Jurkat, Clone E6-1 (cell line): ENCODE results near the gene SMURF1.
"Not testable (repeated sequence)": the region's sequence is repeated elsewhere in the genome, so short reads cannot be mapped to it uniquely, and the experiment has no call there.

ENCODE experiments used
- DNase-seq: peaks from one replicate; pipeline ENCODE4 v3.0.0-alpha.2; 2011; ENCODE audit warnings: low read depth, low spot score
- H3K4me3 ChIP-seq: 2 replicates; pipeline ENCODE4 v1.5.1; 2011; ENCODE audit warnings: mild to moderate bottlenecking, low read length, control low read depth, moderate library complexity

The SMURF1 gene

GRCh38 chr7:99080679-99081078 is 63.2 kb downstream of the SMURF1 start:
- H3K4me3 ChIP-seq: no peak overlapping the region

DNA sequence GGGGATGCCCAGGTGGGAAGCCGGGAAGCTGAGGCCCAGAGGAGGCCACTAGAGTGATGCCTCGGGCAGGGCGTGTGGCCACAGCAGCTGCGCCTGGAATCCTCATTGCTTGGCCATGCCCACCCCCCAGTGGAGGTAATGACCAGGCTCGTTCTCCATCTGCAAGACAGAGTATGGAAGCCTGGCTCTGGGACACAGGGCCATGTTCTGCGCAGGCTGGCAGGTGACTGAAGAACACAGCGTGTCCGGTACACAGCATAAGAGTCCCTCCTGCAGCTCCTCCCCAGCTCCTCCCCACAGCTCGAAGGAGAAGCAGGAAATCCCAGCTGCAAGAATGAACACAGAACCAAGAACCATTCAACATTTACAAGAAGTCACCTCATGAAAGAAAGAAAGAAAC is 64.8 kb downstream of the SMURF1 start:
- H3K4me3 ChIP-seq: no peak overlapping the region
- no peak for DNase-seq

More at GRCh38 chr7:99080679-99081078, 63.2 kb downstream of the SMURF1 start:
- no peak for DNase-seq

GRCh38 chr7:99078416-99078815 is 65.5 kb downstream of the SMURF1 start:
- DNase-seq: no peak
- no peak overlapping the region for H3K4me3 ChIP-seq

GRCh38 chr7:99076615-99077014 is 67.3 kb downstream of the SMURF1 start:
- no peak overlapping the region for H3K4me3 ChIP-seq
- DNase-seq: peak; percentile 9

DNA sequence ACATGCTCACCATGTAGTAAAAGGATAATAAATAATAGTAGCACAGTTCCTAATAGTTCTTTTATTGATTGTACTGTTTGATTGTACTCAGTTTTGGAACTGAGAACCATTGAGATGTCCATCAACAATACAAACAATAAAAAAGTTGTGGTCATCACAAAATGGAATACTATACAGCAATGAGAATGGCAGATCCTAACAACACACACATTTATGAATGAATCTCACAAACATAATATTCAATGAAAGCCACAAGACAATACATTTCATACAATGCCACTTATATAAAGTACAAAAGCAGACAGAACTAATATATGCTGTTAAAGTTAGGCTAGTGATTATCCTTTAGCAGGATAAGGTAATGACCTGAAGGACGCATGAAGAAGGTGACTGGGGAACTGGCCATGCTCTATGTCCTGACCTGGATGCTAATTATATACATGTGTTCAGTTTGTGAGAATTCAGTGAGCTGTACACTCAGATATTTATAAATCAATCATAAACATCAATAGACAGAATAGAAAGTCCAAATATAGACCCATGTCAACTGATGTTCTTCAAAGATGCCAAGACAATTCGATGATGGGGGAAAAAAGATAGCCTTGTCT is 70.0 kb downstream of the SMURF1 start:
- H3K4me3 ChIP-seq: no peak overlapping the region
- DNase-seq: no peak

- H3K4me3 ChIP-seq: no peak overlapping the region
- DNase-seq: no peak
These were observed 71.8 kb downstream of the SMURF1 start for GRCh38 chr7:99072126-99072525.

DNA sequence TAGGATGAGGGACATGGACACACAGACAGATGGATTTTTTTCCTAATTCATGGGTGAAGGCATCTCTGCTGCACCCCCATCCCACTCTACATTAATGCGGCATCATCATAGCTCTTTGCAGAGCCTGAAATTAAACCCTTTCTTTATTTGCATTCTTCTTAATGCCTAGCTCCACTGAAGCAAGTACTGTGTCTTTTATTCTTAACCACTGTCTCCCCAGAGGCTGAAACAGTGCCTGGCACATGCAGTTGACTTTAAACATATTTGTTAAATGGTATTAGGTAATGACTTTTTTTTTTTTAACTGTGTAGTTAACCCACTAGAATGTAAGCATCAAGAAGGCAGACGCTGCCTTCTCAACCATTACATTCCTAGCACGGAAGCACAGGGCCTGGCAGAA is 73.5 kb downstream of the SMURF1 start:
- DNase-seq: no peak
- no peak overlapping the region for H3K4me3 ChIP-seq

- no peak for DNase-seq
- no peak overlapping the region for H3K4me3 ChIP-seq
These were observed 82.7 kb downstream of the SMURF1 start for GRCh38 chr7:99061001-99061776.

DNA sequence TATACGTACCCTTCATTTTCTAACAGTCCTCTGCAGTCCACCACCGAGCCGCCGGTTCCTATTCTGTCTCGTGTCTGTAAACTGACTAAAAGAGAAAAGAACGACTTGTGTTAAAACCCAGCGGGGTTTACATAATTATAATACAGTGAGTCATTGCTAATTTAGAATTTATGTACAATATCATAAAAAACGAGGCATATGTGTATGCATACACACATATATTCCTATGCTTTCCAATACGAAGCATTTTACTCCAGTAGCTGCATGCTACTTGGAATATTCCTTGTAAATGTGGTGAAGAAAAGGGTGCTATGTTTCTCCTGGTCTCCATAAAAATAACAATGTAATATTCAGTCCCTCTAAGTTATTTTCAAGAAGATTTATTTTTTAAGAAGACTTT is 89.1 kb downstream of the SMURF1 start:
- no peak for DNase-seq
- H3K4me3 ChIP-seq: no peak overlapping the region

- H3K4me3 ChIP-seq: no peak overlapping the region
- DNase-seq: no peak
These were observed 92.9 kb downstream of the SMURF1 start for GRCh38 chr7:99050971-99051370.

DNA sequence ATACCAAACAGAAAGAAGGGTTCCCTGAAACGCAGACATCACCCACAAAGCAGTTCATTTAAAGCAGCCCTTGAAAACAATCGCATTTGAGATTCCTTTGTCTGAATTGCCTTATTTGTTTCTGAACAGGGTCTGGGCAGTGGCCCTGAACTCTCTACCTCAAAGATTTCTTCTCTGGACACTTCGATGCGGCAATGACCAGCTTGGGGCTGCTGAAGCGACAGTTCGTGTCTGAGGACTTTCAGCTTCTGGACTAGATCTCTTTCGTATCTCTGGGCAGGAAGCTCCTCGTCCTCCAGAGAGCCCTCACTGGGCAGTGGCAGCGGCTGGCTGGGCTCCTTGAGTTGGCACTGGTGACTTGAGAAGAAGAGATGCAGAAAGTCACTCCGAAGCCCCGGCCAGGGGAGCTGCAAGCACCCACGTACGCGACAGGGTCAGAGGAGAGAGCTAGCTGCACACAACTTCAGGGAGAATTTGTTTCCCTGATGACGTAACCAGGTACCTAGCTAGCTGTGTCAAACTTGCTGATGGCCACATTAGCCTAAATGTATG is 96.3 kb downstream of the SMURF1 start:
- DNase-seq: no peak
- H3K4me3 ChIP-seq: no peak overlapping the region

DNA sequence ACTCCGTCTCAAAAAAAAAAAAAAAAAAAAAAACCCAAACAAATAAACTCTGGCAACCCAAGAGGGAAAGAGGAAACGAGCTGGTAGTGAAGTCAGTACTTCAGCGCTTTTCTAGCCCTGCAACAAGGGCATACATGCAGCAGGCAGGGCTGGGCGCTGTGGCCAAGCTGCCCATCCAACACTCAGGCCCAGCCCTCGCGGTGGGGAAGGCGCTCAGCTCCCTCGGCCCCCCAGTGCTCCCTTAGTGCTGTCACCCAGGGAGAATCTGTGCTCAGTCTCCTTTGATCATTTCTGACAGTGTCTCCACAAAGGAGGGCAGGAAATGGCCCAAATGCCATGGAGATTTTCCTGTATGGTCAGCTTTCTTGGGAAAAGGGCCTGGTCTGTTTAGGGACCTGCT is 97.2 kb downstream of the SMURF1 start:
- no peak overlapping the region for H3K4me3 ChIP-seq

GRCh38 chr7:99046262-99046661 is 97.6 kb downstream of the SMURF1 start:
- not testable (repeated sequence) for DNase-seq

More for the DNA sequence above, 97.2 kb downstream of the SMURF1 start:
- no peak for DNase-seq

DNA sequence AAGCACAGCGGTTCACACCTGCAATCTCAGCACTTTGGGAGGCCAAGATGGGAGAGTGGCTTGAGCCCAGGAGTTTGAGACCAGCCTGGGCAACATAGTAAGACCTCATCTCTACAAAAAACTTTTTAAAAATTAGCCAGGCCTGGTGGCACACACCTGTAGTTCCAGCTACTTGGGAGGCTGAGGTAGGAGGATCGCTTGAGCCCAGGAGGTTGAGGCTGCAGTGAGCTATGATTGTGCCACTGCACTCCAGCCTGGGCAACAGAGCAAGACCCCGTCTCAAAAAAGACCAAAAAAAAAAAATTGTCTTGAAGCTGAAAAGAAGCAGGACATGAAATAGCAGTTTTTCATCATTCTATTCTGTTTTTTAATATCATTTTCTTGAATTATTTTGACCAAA is 99.0 kb downstream of the SMURF1 start:
- H3K4me3 ChIP-seq, DNase-seq: not testable (repeated sequence)

More at GRCh38 chr7:99046262-99046661, 97.6 kb downstream of the SMURF1 start:
- H3K4me3 ChIP-seq: not testable (repeated sequence)

- no peak for DNase-seq
- H3K4me3 ChIP-seq: no peak overlapping the region
These were observed 101.0 kb downstream of the SMURF1 start for GRCh38 chr7:99042957-99043356.

GRCh38 chr7:99041526-99041925 is 102.4 kb downstream of the SMURF1 start:
- H3K4me3 ChIP-seq: no peak overlapping the region

GRCh38 chr7:99040104-99040958 is 103.6 kb downstream of the SMURF1 start:
- DNase-seq: peak; percentile 58
- H3K4me3 ChIP-seq: no peak overlapping the region

More at GRCh38 chr7:99041526-99041925, 102.4 kb downstream of the SMURF1 start:
- no peak for DNase-seq

DNA sequence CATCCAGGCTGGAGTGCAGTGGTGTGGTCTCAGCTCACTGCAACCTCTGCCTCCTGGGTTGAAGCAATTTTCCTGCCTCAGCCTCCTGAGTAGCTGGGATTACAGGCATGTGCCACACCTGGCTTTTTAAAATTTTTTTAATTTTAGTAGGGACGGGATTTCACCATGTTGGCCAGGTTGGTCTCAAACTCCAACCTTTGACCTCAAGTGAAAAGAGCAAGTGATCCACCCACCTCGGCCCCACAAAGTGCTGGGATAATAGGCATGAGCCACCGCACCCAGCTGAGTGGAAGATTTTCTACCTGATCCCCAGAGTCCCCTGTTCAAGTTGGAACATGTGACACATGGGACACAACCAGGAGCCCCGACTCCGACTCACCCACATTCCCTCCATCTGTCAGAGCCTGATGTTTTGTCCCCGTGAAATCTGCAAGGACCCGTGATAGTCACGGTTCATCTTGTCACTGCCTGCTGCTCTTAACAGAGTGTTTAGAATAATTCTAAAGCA is 104.5 kb downstream of the SMURF1 start:
- no peak overlapping the region for H3K4me3 ChIP-seq
- no peak for DNase-seq

DNA sequence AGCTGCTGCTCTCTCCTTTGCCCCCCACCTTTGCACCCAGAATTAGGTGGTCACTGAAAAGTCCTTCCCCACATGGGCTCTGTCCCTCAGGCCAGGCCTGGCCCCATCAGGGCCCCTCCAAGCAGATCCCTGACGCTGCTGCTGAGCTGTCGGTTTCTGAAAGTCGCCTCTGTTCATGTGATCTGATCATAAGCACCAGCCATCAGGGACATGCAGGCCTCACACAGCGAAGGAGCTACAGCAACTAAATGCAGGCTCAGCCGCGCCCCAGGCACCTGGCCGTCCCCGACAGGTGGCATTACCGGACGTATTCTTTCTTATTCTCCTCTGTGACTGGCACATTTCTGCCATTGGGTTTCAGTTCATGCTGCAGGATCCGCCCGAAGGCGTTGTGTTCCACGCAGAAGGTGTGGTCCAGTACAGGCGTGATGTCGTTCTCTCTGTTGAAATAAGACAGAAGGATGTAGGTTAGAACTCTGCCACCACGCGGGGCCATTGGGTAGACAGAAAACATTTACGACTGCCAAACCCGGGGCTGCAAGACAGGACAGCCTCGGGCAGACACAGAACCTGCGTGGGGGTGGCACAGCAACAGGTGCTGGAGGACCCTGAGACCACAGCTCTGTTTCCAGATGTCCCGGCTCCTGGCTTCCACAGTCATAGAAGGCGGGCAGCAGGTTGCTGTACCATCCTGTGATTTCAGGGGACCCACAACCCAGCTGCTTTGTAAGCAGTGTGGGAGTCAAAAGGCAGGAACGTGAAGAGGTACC is 105.6 kb downstream of the SMURF1 start:
- no peak overlapping the region for H3K4me3 ChIP-seq
- no peak for DNase-seq
